C4-2B (cell line): ENCODE data around the gene UMPS.
"Not testable (repeated sequence)": the region's sequence is repeated elsewhere in the genome, so short reads cannot be mapped to it uniquely, and the experiment has no call there.

Experiments
- H3K27ac ChIP-seq: fragments of 450-650 bp; 2 replicates; pipeline ENCODE4 v1.5.1; 2017
- ZFX ChIP-seq: fragments of 450-650 bp; IDR thresholded peaks from 2 replicates; pipeline ENCODE4 v1.6.1; 2017
- TF ChIP-seq, protein P1 (sequence below): fragments of 450-650 bp; conservative IDR thresholded peaks from 2 replicates; pipeline ENCODE4 v1.5.1; 2017; ENCODE audit warnings: mild to moderate bottlenecking

Gene UMPS

DNA sequence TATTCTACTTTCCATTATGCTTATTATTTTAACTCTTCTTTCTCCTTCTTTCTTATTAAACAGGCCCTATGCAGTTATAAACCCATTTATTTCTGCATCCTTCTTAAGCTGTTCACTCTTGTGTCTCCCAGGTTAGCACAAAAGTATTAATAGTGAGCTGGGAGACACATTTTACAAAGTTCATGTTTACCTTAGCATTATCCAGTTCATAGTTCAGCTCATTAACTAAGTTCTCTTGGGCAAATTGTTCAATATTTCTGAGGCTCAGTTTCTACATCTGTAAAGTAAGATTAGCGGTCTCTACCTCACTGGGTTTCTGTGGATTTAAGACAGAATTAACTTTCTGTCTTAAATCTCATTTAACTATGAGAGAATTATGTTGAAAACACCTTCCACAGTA is 31.2 kb upstream of the UMPS start:
- TF ChIP-seq ZFX, result no peak
- TF ChIP-seq, protein P1, sequence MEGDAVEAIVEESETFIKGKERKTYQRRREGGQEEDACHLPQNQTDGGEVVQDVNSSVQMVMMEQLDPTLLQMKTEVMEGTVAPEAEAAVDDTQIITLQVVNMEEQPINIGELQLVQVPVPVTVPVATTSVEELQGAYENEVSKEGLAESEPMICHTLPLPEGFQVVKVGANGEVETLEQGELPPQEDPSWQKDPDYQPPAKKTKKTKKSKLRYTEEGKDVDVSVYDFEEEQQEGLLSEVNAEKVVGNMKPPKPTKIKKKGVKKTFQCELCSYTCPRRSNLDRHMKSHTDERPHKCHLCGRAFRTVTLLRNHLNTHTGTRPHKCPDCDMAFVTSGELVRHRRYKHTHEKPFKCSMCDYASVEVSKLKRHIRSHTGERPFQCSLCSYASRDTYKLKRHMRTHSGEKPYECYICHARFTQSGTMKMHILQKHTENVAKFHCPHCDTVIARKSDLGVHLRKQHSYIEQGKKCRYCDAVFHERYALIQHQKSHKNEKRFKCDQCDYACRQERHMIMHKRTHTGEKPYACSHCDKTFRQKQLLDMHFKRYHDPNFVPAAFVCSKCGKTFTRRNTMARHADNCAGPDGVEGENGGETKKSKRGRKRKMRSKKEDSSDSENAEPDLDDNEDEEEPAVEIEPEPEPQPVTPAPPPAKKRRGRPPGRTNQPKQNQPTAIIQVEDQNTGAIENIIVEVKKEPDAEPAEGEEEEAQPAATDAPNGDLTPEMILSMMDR, result no peak
- no peak overlapping the region for H3K27ac ChIP-seq

DNA sequence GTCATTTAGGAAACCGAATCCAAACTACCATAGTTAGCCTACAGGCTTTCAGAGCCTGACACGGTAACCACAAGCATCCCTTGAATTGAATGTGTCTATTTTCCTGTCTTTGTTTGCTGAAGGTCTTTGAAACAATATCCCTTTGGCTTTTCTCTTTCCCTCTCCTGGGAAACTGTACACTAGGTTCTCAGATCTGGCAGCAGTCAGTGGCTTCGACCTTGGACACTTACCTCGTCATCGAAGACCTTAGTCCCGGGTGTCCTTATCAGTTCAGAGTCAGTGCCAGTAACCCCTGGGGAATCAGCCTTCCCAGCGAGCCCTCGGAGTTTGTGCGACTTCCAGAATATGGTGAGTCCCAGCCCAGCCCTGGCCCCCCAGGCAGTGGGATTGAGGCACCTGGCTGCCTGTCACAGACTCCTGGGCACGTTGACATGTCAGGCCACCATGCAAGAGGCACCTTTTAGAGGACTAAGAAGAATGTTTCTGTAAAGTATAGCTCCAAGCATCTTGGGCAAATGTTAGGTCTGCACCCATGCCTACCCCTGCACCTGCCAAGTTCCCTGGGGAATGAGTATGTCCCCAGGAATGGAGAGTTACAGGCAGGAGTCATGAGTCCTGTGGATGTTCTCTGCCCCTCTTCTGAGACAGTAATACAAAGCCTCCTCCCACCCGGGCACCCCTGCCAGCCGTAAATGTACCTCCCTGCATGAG is 30.4 kb upstream of the UMPS start:
- no peak for TF ChIP-seq ZFX
- TF ChIP-seq, protein P1, result no peak
- no peak overlapping the region for H3K27ac ChIP-seq

DNA sequence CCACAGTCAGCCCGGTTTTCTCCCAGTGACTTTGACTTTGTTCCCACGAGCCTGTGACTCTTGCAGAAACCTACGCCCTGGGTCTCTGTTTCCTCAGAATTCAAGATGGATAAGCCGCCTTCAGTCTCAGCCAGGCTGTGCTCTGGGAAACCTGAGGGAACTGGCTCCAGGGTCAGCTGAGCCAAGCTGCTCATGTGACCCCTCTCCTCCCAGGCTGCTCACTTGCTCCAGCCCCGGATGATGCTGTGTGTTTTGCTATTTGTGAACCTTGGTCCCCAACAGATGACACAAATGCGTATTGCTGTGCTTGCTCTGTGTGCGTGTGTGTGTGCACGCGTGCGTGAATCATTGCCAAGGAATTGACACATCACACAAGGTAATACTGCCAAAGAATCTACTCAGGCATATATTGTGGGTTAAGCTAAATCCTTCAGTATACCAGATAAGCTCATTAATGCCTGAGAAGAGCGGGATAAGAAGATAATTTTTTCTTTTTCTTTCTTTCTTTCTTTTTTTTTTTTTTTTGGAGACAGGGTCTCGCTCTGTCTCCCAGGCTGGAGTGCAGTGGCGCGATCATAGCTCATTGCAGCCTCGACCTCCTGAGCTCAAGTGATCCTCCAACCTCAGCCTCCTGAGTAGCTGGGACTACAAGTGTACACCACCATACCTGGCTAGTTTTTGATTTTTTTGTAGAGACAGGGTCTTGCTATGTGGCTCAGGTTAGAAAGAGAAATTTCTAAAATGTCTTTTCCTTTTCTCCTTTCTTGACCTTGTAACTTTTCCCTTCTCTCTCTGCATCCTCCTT is 29.2 kb upstream of the UMPS start:
- TF ChIP-seq, protein P1, result no peak
- TF ChIP-seq ZFX, result no peak
- no peak overlapping the region for H3K27ac ChIP-seq

DNA sequence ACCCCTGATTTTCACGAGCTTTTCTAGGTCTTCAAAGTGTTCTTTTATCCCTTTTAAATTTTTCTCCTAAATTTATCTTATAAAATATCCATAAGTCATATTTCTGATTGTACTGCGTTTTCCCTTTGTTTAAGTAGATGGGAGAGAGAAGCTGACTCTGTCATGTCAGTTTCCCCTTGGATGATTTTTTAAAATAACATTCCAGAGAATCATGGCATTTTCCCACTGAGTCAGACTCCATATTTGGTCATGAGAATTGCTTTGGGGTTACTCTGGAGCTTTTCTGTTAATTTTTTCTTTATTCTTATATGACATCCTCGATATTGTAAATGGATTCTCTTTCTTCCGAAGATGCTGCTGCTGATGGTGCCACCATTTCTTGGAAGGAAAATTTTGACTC is 28.6 kb upstream of the UMPS start:
- TF ChIP-seq ZFX, result no peak
- TF ChIP-seq, protein P1, result no peak
- no peak overlapping the region for H3K27ac ChIP-seq

DNA sequence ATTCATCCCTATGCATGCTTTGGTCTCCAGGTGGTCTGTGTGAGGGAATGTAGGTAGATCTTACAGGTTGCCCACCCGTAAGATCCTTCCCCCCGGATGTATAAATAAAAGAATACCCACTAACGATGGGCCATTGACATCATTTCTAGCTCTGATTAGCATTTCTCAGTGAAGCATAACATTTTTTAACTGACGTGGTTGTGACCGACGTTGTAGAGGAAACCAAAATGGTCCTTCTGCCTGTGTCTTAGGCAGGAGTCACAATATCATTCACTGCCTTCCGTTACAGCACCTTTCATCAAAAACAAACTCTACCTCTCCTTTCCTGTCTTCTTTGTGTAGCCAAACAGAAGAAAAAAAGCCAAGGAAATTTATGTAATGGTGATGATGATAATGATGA is 27.3 kb upstream of the UMPS start:
- no peak for TF ChIP-seq ZFX
- TF ChIP-seq, protein P1, result no peak
- H3K27ac ChIP-seq, result no peak overlapping the region

DNA sequence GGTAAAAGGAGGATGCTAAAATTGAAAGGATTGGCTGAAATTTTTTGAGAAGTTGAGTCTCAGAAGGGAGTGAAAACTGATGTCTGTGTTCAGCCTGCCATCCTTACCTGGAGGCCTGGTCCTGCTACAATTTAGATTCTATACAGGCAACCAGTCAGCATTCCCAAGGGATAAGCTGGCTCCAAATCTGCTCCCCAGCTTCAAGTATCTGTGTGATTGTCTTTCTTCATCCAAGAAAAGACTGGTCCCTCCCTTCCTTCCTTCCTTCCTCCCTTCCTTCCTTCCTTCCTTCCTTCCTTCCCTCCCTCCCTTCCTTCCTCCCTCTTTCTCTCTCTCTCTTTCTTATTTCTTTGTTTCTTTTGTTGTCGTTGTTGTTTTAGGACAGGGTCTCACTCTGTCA is 24.7 kb upstream of the UMPS start:
- no peak overlapping the region for H3K27ac ChIP-seq
- TF ChIP-seq, protein P1, result no peak
- TF ChIP-seq ZFX, result no peak

DNA sequence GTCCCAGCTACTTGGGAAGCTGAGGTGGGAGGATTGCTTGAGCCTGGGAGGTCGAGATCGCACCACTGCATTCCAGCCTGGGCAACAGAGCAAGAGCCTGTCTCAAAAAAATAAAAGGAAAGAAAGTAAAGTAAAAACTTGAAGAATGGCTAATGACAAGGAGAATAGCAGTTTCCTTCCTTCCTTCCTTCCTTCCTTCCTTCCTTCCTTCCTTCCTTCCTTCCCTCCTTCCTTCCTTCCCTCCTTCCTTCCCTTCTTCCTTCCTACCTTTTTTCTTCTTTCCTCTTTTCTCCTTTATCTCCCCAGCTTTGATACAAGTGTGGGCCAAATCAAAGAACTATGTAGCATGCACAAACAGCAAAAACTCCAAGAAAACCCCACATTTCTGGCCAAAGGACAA is 23.0 kb upstream of the UMPS start:
- H3K27ac ChIP-seq, result not testable (repeated sequence)

DNA sequence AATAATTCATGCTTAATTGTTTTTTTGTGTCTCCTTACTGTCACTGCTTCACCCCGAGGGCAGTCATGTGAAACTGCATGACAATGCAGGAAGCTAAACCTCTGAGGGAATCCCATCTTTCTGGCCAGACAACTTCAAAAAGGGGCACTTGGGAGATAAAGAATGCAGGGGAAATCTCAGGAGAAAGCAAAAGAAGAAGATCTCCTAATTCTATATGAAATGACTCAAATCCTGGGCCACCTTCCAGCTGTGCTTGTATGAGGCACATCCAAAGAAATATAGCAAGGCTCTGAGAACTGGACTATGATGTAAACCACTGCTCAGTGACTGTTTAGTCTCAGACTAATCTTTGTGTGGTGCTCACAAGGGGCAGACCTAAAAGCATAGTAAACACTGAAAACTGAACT is 22.6 kb upstream of the UMPS start:
- no peak overlapping the region for H3K27ac ChIP-seq
- no peak for TF ChIP-seq ZFX
- TF ChIP-seq, protein P1, result no peak
